Measurements from ENCODE around the gene ACKR3.

ACKR3 gene

GRCh38 chr2:236569573-236569973 is at the start of gene ACKR3:
ACKR3 (plus strand) TSS chr2:236569825; CDS start chr2:236580466, 10,641 bp downstream.
- peak in 38 of 51 donors; percentile 14 to 86 (median 58) for DNase-seq

DNA sequence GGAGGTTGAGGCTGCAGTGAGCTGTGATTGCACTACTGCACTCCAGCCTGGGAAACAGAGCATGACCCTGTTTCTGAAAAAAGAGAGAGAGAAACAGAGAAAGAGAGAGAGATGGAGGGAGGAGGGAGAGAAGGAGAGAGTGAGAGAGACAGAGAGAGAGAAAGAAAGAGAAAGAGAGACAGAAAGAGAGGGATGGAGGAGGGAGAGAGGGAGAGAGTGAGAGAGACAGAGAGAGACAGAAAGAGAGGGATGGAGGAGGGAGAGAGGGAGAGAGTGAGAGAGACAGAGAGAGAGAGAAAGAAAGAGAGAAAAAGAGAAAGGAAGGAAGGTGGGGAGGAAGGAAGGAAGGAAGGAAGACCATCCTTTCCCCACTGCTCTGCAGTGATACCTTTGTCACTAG is 48.1 kb upstream of the ACKR3 start:
- no peak for DNase-seq

DNA sequence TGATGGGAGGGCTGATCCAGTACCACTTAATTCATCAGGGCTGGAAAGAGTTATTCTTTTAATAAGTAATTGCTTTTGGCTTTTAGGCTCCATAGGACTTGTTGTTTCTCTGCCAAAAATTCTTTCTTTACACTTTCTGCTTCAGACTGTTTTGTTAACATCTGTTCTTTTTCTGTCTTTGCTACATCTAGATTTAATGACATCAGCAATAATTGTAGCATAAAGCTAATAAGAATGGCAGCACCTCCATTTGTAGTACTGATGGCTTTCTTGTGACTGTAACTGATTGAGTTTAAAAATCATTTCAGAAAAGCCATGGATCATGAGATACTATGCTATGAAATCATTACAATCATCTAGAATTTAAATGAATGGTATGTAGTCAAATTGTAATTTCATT is 46.4 kb upstream of the ACKR3 start:
- DNase-seq: no peak

DNA sequence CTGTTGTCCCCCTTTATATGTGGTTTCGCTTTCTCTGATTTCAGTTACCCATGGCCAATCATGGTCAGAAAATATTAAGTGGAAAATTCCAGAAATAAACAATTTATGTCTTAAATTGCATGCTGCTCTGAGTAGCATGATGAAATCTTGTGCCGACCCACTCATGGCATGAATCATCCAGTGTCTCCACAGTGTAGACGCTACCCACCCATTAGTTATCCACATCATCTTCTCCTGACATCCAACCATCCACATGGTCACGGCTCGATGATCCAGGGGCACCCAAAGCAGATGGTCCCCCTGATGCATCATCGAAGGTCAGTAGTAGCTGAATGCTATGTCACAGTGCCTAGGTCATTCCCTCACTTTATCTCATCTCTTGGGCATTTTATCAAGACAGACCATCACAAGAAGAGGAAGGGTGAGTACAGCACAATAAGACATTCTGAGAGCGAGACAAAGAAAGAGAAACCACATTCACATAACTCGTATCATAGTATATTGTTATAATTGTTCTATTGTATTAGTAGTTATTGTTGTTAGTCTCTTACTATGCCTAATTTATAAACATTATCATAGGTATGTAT is 44.1 kb upstream of the ACKR3 start:
- DNase-seq: no peak

- DNase-seq: no peak
Measured at GRCh38 chr2:236526455-236527158, 43.0 kb upstream of the ACKR3 start.

DNA sequence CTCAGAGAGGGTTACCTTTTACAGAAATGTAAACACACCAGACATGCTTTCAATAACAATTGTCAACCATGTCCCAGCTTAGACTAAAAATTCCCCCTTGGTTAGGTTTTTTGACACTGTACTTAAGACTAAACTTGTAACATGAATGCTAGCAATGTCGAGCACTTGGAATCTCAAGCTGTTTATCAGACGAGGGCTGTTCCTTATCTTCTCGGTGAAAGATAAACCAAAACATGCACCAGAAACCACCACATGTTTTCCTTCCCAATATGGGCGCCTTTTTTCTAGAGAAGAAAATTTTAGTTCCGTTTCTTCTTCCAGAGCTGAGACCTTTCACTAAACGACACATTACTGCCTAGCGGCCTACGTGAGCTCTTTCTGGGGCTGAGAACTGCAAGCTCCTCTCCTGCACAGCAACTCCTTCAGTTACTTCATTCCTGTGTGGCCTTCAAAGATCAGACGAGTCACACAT is 42.4 kb upstream of the ACKR3 start:
- DNase-seq: no peak

- peak in 7 of 51 donors; percentile 3 to 15 (median 7) for DNase-seq
Measured at GRCh38 chr2:236529606-236530005, 40.0 kb upstream of the ACKR3 start.

DNA sequence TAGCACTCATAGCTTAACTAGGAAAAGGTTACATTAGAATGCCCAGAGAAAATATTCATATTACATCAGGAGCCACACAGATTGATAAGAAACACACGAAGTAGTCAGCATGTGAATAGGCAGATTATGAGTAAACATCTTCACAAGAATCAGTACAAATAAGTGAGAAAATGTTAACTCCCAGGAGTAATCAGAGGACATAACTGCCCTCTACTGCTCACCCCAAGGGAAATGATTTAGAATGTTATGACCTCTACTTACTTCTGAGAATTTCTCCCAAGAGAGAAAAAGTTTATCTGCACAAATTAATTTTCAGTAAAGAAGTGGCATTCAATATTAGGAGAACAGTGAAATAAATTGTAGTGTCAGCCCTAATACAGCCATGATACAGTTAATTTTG is 39.1 kb upstream of the ACKR3 start:
- DNase-seq: no peak

- DNase-seq: no peak
Measured at GRCh38 chr2:236531195-236531594, 38.4 kb upstream of the ACKR3 start.

DNA sequence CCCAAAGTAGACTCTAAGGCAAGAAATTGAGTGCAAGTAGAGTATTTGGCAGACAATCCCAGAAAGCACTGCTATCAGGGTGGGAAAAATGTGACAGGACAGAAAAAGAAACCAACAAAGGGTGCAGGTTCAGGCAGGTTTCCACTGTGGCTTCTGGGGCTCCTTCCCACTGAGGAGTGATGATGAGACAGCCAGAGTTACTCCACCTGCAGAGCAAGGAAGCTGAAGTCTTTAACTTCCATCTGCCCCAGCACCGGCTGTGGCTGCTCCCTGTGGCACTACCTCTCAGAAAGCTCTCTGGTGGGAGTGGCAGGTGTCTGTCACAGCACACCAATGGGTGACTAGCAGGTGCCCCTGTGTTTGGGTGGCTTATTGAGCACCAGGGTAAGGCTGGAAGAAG is 37.6 kb upstream of the ACKR3 start:
- DNase-seq: no peak

DNA sequence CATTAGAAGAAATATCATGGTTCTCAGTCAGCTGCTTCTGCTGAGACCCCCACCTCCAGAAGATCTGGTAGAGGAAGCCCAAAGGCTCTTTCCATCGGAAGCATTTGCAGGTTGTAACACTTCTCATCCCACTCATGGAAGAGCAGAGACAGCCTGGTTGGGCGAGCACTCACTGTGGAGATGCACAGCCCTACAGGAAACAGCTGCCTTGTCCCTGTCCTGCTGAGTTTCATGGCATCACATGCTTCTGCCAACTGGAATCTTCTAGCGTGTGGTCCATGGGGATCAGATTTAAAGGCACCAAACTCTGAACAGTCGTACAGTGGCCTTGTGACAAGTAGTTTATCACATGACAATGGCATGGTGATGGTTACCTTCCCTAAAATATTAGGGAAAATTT is 36.3 kb upstream of the ACKR3 start:
- no peak for DNase-seq

GRCh38 chr2:236535024-236535423 is 34.6 kb upstream of the ACKR3 start:
- DNase-seq: no peak

- no peak for DNase-seq
Measured at GRCh38 chr2:236536727-236537398, 32.8 kb upstream of the ACKR3 start.

GRCh38 chr2:236538242-236538641 is 31.4 kb upstream of the ACKR3 start:
- no peak for DNase-seq

GRCh38 chr2:236541008-236541562 is 28.5 kb upstream of the ACKR3 start:
- DNase-seq: no peak

DNA sequence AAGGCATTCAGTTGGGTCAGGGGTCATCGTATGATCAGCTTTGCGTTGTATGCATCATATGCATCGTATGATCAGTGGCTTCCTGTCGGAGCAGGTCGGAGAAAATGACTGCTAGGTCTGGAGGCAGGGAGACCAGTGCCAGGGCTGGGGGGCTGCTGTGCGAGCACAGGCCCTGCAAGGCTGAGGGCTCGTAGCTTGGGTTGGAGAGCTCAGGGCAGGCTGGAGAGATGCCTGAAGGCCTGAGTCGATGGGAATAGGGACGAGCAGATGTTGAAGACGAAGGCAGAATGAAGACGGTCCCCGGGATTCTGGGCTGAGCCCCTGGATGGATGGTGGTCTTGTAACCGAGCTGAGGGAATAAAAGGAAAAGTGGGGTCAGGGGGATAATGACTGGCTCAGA is 25.3 kb upstream of the ACKR3 start:
- DNase-seq: no peak

- DNase-seq: no peak
Measured at GRCh38 chr2:236545248-236545658, 24.4 kb upstream of the ACKR3 start.

DNA sequence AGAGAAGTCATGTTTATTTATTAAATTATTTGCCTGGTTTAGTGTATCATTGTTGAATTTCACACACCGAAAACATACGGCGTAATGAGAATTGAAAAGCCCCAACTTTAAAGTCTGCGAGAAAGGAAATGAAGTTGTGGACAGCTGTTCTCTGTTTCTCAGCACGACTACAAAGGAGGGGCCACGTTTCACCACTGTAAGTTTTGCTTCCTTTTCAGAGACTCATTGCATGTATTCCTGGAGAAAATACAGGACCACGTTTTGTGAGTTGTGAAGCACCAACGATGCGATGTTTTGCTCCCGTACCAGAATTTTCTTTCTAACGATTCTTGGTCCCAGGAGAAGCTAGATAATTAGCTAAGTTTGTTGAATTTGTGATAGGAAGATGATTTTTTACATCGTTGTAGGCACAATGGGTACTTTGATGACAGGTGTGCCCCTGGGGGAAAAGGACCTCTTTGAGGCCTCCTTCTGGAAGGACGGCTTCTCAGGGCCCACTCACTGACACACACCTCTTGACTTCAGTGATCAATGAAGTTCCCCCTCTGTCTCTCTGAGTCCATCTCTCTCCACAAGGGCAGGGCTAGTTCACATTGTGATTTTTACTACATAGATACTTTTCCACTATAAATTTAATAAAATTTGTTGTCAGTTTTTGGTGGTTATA is 23.7 kb upstream of the ACKR3 start:
- no peak for DNase-seq

GRCh38 chr2:236546561-236547002 is 23.0 kb upstream of the ACKR3 start:
- DNase-seq: no peak

- no peak for DNase-seq
Measured at GRCh38 chr2:236547725-236548124, 21.9 kb upstream of the ACKR3 start.

GRCh38 chr2:236548179-236548921 is 21.3 kb upstream of the ACKR3 start:
- DNase-seq: no peak

Data from hypothalamus (tissue), 51 donors.